ENCODE data around the gene CNGA1.

Gene CNGA1

DNA sequence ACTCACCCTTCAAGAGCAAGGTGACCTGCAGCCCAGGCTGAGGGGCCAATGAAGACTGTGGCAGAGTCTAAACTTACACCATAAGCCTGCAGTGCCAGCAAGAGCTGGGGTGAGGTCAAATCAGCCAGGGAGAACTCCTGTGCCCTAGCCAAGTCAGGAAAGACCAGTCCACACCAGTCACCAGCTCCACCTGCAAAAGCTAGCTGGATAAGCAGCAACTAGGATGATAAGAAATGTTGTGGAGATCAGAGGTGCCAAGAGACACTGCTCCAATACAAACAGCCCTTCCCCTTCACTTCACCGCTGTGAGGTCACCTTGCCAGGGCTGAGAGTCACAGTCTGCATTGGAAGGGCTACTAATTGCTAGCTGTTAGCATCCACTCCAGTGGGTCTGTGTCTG is 31.4 kb upstream of the CNGA1 start:
- no peak overlapping the region for H3K4me3 ChIP-seq
- TF ChIP-seq, protein P1, sequence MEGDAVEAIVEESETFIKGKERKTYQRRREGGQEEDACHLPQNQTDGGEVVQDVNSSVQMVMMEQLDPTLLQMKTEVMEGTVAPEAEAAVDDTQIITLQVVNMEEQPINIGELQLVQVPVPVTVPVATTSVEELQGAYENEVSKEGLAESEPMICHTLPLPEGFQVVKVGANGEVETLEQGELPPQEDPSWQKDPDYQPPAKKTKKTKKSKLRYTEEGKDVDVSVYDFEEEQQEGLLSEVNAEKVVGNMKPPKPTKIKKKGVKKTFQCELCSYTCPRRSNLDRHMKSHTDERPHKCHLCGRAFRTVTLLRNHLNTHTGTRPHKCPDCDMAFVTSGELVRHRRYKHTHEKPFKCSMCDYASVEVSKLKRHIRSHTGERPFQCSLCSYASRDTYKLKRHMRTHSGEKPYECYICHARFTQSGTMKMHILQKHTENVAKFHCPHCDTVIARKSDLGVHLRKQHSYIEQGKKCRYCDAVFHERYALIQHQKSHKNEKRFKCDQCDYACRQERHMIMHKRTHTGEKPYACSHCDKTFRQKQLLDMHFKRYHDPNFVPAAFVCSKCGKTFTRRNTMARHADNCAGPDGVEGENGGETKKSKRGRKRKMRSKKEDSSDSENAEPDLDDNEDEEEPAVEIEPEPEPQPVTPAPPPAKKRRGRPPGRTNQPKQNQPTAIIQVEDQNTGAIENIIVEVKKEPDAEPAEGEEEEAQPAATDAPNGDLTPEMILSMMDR (IDR thresholded peaks at IDR 0.05): no peak
- DNase-seq (ENCODE audit: low spot score): no peak
- H3K27ac ChIP-seq: no peak overlapping the region

DNA sequence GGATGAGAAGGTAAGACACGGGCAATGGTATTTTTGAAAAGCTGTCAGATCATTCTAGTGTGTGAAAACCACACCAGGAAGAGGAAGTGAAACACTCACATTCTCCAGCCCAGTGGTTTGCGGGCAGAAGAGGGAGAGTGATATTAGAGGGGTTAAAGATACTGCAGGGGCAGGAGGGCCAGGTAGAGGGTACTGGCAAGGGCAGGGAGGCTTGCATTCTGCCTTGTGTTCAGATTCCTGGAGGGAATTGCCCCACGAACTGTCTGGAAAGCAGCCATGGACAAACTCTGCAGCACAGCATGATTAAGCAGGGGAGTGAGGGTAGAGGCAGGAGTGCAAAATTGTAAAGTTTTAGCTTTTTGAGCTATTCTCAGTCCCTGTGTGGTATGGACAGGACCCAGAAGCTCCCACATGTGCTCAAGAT is 31.0 kb upstream of the CNGA1 start:
- DNase-seq (ENCODE audit: low spot score): no peak
- TF ChIP-seq, protein P1 (IDR thresholded peaks at IDR 0.05): no peak
- H3K27ac ChIP-seq: no peak overlapping the region
- no peak overlapping the region for H3K4me3 ChIP-seq

DNA sequence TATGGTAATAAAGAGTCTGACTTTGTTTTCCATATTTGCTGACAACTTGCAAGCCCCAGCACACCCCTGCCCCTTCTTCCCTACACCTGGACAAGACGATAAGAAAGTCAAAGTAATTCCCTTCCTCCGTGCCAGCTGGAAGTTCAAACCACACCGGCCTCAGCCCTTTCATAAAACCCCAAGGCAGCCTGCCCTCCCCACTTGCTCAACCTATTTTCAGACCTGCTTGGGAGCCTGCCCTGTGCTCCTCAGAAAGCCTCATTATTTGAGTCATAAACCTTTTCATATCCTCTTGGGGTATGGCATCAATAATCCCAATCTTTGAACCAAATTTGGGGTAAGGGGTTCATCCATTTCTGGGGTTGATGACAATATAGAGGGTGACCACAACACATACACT is 29.6 kb upstream of the CNGA1 start:
- DNase-seq (ENCODE audit: low spot score): no peak
- H3K27ac ChIP-seq: no peak overlapping the region
- TF ChIP-seq, protein P1 (IDR thresholded peaks at IDR 0.05): no peak
- no peak overlapping the region for H3K4me3 ChIP-seq

DNA sequence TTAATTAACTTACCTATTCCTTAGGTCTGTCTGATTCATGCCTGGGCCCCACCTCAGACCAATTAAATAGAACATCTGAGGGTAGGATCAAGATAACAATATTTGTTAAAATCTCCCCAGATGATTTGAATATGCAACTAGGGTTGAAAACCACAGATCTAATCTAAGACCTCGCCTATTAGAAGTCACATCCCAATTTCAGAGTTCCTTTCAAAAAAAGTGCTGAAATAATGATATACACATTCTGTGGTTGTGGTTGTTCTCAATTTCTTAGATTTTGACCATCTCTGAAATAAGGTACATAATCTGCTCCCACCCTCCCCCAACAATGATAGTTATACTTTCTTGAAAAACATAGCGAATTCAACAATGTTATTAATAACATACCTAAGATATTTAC is 27.8 kb upstream of the CNGA1 start:
- DNase-seq (ENCODE audit: low spot score): no peak
- Histone ChIP-seq H3K27ac (no peak overlapping the region), H3K4me3 (no peak overlapping the region)
- TF ChIP-seq, protein P1 (IDR thresholded peaks at IDR 0.05): no peak

DNA sequence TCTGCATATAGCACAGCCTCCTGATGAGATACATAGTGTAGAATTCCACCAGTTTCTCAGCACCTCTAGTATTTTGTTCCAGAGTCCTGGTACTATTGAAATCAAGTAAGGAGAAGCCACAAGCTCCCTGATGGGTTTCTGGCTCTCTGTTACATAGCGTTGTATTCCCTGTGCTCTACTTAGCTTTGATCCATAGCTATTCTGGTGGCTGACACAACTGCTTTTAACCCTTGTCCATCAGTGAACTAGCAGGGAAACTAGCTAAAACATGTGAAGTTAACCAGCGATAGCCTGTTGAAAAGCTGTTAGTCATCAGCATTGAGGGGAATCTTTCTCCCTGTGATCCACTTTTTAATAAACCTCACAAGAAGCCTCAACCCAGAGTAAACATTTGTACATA is 27.0 kb upstream of the CNGA1 start:
- DNase-seq (ENCODE audit: low spot score): no peak
- TF ChIP-seq, protein P1 (IDR thresholded peaks at IDR 0.05): no peak
- no peak overlapping the region for H3K27ac ChIP-seq

DNA sequence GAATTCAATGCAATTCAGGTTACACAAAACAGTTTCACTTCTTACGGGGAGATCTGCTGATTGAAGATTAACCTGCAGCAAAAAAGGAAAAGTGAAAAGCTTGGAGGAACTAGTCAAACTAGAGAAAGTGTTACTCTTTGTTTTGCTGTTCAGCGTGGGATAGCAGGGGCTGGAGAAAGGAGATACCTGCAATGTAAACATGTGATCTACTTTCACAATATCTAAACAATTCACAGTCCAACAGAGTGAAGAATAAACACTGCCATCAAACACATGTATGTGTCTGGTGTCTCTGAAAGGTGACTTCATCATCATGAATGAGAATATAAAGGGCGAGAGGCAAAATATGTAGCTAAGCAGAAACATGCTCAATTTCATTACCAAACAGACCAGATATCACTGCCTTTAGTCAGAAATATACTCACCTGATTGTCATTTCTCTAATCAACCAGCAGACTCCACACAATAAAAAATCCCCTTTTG is 26.5 kb upstream of the CNGA1 start:
- TF ChIP-seq, protein P1 (IDR thresholded peaks at IDR 0.05): no peak
- Histone ChIP-seq H3K4me3 (no peak overlapping the region), H3K27ac (no peak overlapping the region)
- no peak for DNase-seq (ENCODE audit: low spot score)

More for the DNA sequence above, 27.0 kb upstream of the CNGA1 start:
- no peak overlapping the region for H3K4me3 ChIP-seq

DNA sequence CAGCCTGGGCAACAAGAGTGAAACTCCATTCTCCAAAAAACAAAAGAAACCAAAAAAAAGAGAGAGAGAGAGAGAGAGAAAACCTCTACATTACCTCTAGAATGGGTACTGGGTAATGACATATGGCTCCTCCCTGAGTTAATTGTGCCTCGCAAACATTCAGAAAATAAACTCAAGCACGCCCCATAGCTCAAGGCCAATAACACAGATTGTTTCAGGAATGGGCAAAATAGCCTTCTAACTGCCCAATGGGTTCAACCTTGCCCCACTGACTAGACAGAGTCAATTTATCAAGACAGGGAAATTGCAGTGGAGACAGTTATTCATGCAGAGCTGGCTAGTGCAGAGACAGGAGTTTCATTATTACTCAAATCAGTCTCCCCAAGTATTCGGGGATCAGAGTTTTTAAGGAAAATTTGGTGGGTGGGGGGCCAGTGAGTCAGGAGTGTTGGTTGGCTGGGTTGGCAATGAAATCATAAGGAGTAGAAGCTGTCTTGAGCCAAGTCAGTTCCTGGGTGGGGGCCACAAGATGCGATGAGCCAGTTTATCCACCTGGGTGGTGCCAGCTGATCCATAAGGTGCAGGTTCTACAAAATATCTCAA is 25.2 kb upstream of the CNGA1 start:
- Histone ChIP-seq H3K4me3 (no peak overlapping the region), H3K27ac (no peak overlapping the region)
- TF ChIP-seq, protein P1 (IDR thresholded peaks at IDR 0.05): no peak
- no peak for DNase-seq (ENCODE audit: low spot score)

Data from coronary artery (tissue), 2 donors.